ENCODE data around the gene NAA80. TPM values are rescaled to one million over a fixed set of nuclear protein-coding genes. Genes with fewer than 3 reads are reported as not detected.

NAA80 gene
- total and polyA plus RNA-seq, 2 of the 13 experiments (the other 11 are each of a cell fraction or from before 2014, with no cell fraction given): 3.4 to 8.7 TPM

DNA sequence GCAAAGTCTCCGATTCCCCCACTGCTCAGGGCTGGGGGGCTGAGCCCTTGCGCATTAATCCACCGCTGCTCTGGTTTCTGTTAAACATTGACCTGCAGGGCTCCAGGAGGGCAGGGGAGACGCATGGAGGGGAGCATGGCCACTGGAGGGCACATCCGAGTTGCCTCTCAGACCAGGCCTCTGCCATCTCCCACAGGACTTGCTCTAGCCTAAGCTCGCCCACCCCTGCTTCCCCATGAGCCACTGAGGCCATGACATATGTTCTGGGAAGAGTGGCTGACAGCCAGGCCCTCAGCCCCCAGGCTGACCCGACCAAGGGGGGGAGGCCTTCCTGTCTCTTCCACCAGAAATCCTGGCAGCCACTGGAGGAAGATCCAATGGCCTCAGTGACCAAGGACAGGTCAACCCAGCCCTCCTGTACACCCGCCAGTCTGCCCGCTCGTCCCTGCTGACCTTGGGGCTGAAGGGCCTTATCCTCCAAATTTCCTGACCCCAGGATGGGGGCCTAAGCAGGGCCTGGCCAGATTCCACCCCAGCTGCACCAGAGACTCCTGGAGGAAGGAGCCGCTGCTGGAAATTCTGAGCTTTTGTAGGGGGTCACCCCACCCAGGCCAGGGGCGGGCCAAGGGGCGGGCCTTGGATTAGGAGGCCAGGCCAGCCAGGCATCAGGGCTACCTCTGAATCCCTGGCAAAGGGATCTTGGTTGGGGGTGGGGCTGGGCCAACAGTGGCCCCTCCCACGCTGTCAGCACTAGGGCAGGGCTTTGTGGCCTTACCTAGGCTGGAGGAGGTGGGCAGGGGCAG lies 4.0 kb upstream of the NAA80 start, which contains the start of gene HYAL1 (continued):
- TF ChIP-seq, protein P1, sequence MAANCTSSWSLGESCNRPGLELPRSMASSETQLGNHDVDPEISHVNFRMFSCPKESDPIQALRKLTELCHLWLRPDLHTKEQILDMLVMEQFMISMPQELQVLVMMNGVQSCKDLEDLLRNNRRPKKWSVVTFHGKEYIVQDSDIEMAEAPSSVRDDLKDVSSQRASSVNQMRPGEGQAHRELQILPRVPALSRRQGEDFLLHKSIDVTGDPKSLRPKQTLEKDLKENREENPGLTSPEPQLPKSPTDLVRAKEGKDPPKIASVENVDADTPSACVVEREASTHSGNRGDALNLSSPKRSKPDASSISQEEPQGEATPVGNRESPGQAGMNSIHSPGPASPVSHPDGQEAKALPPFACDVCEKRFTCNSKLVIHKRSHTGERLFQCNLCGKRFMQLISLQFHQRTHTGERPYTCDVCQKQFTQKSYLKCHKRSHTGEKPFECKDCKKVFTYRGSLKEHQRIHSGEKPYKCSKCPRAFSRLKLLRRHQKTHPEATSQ (CRISPR knock-in tag; IDR thresholded peaks at IDR 0.05; ENCODE audit: borderline replicate concordance): peak; percentile 85; the same call in 1 of the 2 replicates
- TF ChIP-seq GZF1 (CRISPR knock-in tag; IDR thresholded peaks at IDR 0.05) (no peak; the same call in 1 of the 2 replicates), CHD2 (IDR thresholded peaks at IDR 0.05; ENCODE audit: low read depth, low read length) (no peak), GLI4 (CRISPR knock-in tag; IDR thresholded peaks at IDR 0.05; ENCODE audit: borderline replicate concordance) (peak; percentile 85; the same call in 1 of the 2 replicates), MEF2D (CRISPR knock-in tag; IDR thresholded peaks at IDR 0.05) (0 out of 2 replicates have a peak, but pooled peaks have one; percentile 66), ZNF589 (CRISPR knock-in tag; conservative IDR thresholded peaks at IDR 0.05) (no peak), GTF2F1 (IDR thresholded peaks at IDR 0.05; ENCODE audit: low read length) (no peak), TGIF2 (CRISPR knock-in tag; IDR thresholded peaks at IDR 0.05) (no peak; the same call in 1 of the 2 replicates), KLF15 (CRISPR knock-in tag; IDR thresholded peaks at IDR 0.05; ENCODE audit: borderline replicate concordance) (no peak), ZNF138 (CRISPR knock-in tag; IDR thresholded peaks at IDR 0.05; ENCODE audit: low read depth) (0 out of 2 replicates have a peak, but pooled peaks have one; percentile 47)
- TF ChIP-seq, protein P2, sequence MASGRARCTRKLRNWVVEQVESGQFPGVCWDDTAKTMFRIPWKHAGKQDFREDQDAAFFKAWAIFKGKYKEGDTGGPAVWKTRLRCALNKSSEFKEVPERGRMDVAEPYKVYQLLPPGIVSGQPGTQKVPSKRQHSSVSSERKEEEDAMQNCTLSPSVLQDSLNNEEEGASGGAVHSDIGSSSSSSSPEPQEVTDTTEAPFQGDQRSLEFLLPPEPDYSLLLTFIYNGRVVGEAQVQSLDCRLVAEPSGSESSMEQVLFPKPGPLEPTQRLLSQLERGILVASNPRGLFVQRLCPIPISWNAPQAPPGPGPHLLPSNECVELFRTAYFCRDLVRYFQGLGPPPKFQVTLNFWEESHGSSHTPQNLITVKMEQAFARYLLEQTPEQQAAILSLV (CRISPR knock-in tag; IDR thresholded peaks at IDR 0.05; ENCODE audit: borderline replicate concordance): 0 out of 2 replicates have a peak, but pooled peaks have one; percentile 26
- TF ChIP-seq, protein P3, sequence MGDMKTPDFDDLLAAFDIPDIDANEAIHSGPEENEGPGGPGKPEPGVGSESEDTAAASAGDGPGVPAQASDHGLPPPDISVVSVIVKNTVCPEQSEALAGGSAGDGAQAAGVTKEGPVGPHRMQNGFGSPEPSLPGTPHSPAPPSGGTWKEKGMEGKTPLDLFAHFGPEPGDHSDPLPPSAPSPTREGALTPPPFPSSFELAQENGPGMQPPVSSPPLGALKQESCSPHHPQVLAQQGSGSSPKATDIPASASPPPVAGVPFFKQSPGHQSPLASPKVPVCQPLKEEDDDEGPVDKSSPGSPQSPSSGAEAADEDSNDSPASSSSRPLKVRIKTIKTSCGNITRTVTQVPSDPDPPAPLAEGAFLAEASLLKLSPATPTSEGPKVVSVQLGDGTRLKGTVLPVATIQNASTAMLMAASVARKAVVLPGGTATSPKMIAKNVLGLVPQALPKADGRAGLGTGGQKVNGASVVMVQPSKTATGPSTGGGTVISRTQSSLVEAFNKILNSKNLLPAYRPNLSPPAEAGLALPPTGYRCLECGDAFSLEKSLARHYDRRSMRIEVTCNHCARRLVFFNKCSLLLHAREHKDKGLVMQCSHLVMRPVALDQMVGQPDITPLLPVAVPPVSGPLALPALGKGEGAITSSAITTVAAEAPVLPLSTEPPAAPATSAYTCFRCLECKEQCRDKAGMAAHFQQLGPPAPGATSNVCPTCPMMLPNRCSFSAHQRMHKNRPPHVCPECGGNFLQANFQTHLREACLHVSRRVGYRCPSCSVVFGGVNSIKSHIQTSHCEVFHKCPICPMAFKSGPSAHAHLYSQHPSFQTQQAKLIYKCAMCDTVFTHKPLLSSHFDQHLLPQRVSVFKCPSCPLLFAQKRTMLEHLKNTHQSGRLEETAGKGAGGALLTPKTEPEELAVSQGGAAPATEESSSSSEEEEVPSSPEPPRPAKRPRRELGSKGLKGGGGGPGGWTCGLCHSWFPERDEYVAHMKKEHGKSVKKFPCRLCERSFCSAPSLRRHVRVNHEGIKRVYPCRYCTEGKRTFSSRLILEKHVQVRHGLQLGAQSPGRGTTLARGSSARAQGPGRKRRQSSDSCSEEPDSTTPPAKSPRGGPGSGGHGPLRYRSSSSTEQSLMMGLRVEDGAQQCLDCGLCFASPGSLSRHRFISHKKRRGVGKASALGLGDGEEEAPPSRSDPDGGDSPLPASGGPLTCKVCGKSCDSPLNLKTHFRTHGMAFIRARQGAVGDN (CRISPR knock-in tag; IDR thresholded peaks at IDR 0.05): peak; percentile 91
- TF ChIP-seq, protein P4, sequence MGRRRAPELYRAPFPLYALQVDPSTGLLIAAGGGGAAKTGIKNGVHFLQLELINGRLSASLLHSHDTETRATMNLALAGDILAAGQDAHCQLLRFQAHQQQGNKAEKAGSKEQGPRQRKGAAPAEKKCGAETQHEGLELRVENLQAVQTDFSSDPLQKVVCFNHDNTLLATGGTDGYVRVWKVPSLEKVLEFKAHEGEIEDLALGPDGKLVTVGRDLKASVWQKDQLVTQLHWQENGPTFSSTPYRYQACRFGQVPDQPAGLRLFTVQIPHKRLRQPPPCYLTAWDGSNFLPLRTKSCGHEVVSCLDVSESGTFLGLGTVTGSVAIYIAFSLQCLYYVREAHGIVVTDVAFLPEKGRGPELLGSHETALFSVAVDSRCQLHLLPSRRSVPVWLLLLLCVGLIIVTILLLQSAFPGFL (CRISPR knock-in tag; IDR thresholded peaks at IDR 0.05): 0 out of 2 replicates have a peak, but pooled peaks have one; percentile 37
- TF ChIP-seq, protein P5, sequence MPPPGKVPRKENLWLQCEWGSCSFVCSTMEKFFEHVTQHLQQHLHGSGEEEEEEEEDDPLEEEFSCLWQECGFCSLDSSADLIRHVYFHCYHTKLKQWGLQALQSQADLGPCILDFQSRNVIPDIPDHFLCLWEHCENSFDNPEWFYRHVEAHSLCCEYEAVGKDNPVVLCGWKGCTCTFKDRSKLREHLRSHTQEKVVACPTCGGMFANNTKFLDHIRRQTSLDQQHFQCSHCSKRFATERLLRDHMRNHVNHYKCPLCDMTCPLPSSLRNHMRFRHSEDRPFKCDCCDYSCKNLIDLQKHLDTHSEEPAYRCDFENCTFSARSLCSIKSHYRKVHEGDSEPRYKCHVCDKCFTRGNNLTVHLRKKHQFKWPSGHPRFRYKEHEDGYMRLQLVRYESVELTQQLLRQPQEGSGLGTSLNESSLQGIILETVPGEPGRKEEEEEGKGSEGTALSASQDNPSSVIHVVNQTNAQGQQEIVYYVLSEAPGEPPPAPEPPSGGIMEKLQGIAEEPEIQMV (CRISPR knock-in tag; IDR thresholded peaks at IDR 0.05; ENCODE audit: low read depth): no peak
- TF ChIP-seq, protein P6, sequence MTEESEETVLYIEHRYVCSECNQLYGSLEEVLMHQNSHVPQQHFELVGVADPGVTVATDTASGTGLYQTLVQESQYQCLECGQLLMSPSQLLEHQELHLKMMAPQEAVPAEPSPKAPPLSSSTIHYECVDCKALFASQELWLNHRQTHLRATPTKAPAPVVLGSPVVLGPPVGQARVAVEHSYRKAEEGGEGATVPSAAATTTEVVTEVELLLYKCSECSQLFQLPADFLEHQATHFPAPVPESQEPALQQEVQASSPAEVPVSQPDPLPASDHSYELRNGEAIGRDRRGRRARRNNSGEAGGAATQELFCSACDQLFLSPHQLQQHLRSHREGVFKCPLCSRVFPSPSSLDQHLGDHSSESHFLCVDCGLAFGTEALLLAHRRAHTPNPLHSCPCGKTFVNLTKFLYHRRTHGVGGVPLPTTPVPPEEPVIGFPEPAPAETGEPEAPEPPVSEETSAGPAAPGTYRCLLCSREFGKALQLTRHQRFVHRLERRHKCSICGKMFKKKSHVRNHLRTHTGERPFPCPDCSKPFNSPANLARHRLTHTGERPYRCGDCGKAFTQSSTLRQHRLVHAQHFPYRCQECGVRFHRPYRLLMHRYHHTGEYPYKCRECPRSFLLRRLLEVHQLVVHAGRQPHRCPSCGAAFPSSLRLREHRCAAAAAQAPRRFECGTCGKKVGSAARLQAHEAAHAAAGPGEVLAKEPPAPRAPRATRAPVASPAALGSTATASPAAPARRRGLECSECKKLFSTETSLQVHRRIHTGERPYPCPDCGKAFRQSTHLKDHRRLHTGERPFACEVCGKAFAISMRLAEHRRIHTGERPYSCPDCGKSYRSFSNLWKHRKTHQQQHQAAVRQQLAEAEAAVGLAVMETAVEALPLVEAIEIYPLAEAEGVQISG (CRISPR knock-in tag; IDR thresholded peaks at IDR 0.05): 0 out of 2 replicates have a peak, but pooled peaks have one; percentile 58
